Suprapubic skin (tissue), 3 donors: ENCODE measurements around the gene BORCS6.

Source experiments
- EP300 ChIP-seq: sonication (generic); formaldehyde crosslinking; IDR thresholded peaks from one replicate; pipeline ENCODE4 v1.6.1; 2017; ENCODE audit warnings: antibody characterized with exemption
- POLR2A ChIP-seq, 2 donors: fragments of 450-650 bp; IDR thresholded peaks; one replicate each; pipeline ENCODE4 v1.6.1; 2017; ENCODE audit warnings: antibody characterized with exemption in 2 of 2, mild to moderate bottlenecking in 2 of 2, moderate library complexity in 2 of 2
- TF ChIP-seq, protein P1 (sequence below), 2 donors: fragments of 200-600 bp in 1 of 2; fragments of 450-650 bp in 1 of 2; sonication (generic) in 1 of 2; IDR thresholded peaks; one replicate each; pipeline ENCODE4 v1.5.1; 2016 to 2019; ENCODE audit warnings: antibody characterized with exemption in 2 of 2, mild to moderate bottlenecking in 1 of 2, moderate library complexity in 1 of 2

DNA sequence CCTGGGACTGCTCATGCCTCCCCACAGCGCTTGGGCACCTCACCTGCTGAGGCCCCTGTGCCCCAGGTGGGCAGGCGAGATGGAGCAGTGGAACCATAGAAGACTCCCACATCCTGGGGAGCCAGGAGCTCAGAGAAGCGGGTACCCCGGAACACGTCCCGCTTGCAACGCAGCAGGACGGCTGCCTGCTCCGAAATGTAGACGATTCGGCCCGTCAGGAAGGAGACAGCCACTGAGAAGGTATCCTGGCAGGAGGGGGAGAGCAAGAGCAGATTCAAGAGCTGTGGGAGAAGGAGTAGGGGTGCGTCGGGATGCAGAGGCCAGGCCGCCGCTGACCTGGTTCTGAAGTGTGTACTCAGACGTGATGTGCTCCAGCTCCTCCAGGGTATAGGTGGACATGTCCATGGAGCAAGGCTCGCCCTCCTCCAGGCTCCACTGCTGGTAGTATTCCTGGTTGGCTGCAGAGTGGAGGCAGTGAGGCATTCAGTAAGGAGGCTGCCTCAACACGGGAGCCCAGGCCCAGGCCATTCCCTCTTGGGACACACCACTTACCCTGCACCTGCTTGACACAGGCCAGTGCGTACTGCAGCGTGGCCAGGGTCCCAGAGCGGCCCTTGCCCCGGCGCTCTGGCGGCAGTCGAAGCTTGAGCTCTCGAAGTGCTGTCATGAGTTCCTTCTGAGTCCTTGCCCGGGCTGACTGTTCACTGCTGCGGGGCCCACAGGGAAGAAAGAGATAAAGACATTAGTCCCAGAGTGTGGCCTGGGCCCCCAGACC lies 40.4 kb downstream of the BORCS6 start:
- TF ChIP-seq, protein P1, sequence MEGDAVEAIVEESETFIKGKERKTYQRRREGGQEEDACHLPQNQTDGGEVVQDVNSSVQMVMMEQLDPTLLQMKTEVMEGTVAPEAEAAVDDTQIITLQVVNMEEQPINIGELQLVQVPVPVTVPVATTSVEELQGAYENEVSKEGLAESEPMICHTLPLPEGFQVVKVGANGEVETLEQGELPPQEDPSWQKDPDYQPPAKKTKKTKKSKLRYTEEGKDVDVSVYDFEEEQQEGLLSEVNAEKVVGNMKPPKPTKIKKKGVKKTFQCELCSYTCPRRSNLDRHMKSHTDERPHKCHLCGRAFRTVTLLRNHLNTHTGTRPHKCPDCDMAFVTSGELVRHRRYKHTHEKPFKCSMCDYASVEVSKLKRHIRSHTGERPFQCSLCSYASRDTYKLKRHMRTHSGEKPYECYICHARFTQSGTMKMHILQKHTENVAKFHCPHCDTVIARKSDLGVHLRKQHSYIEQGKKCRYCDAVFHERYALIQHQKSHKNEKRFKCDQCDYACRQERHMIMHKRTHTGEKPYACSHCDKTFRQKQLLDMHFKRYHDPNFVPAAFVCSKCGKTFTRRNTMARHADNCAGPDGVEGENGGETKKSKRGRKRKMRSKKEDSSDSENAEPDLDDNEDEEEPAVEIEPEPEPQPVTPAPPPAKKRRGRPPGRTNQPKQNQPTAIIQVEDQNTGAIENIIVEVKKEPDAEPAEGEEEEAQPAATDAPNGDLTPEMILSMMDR (IDR thresholded peaks at IDR 0.05) = no peak
- no peak for TF ChIP-seq EP300
- no peak for TF ChIP-seq POLR2A (IDR thresholded peaks at IDR 0.05)
